HK-2 (cell line): ENCODE data around the gene SORL1-AS1.
"Not testable (repeated sequence)": the region's sequence is repeated elsewhere in the genome, so short reads cannot be mapped to it uniquely, and the experiment has no call there.

Experiments
- DNase-seq: peaks from one replicate; pipeline ENCODE4 v3.0.0-alpha.2; 2018; ENCODE audit not compliant: unreplicated experiment

SORL1-AS1 gene

DNA sequence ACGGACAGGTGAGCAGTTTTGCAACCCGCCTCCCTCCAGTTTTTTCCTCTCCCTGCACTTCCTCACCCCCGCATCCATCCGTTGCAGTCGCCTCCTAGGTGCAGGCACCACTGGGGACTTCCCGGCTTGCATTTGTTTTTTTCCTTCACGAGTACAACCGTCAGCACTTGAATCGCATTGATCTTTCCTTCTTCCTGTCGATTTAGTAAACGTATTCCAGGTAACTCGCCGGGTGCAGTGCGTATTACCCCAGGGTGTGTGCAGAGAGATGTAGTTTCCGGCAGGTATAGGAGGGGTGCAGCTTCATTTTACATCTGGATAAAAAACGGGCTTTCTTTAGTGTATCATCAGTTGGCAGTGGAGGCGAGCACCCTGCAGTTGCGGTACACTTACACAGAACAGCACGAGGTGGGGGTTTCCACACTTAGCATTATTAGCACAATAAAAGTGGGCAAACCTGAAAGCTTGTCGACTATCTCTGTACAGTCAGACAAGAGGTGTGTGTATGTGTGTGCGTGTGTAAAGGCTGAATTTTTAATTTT lies at the start of gene SORL1-AS1:
SORL1-AS1 (minus strand) TSS at position 359 of the 542 bp plus-strand sequence.
- no peak for DNase-seq

DNA sequence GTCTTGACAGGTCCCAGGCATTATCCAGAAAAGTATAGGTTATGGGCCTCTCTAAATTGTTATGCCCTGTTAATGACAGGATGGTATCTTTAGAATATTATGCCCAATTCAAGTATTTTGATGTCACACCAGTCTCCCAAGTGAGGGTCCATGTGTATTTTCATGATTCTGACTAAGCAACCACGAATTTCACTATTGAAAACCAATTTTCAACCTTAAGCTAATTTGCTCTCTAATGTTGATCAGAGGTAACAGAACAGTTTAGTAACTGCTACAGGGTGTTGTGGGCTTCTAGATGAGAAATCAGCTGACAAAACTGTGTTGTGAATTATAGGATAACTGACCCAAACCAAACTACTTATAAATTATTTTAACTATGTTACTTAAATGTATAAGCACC lies 48.0 kb upstream of the SORL1-AS1 start:
- no peak for DNase-seq

DNA sequence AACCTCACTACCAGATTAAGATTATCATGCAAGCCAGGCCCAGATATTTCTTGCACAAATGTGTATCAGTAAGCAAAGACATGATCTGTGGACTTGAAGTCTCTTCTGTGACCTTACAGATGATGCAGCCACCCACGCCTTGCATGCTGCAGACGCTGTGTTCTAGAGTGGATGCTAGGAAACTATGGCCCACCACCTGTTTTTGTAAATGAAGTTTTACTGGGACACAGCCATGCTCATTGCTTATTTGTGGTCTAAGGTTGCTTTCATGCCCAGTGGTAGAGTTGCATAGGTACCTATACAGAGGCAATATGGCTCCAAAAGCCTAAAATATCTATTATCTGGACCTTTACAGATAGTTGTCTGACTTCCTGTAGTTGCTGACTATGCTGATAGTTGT lies 47.5 kb upstream of the SORL1-AS1 start:
- no peak for DNase-seq

GRCh38 chr11:121499405-121499804 lies 46.6 kb upstream of the SORL1-AS1 start:
- no peak for DNase-seq

GRCh38 chr11:121497176-121497998 lies 44.6 kb upstream of the SORL1-AS1 start:
- no peak for DNase-seq

- DNase-seq = no peak
Measured at GRCh38 chr11:121494355-121495099, 41.8 kb upstream of the SORL1-AS1 start.

DNA sequence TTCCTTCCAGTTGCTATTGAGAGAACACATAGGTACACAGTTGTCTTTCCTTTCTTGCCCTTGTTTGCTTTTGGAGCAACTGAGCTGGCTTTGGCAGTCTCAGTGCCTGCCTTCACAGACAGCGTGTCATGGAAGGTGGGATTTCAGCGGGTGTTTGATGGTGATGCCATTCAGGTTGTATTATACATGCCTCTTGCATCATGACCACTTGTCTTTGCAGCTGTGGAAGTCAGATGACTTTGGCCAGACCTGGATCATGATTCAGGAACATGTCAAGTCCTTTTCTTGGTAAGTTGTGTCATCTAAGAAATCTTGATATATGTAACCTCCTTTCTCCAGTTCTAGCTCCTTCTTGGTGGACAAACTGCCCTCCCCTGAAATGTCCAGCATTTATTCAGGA lies 37.1 kb upstream of the SORL1-AS1 start:
- no peak for DNase-seq

DNA sequence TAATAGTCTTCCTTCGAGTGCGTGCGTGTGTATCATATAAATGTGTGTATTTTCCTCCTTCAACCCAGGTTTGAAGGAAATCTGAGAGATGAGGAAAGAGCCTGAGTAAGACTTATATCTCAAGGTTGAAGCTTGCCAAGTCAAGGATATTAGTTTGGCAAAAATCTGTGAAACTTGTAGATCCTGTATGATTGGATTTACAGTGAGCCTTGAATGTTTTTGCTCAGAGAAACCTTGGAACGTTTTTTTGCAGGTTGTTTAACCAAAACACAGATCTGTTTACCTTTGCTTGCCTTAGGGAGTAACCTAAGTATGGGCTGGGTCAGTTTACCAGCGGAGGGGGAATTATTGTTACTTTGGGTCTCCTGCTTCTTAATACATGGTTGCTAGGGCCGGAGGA lies 35.9 kb upstream of the SORL1-AS1 start:
- no peak for DNase-seq

GRCh38 chr11:121488170-121488569 lies 35.4 kb upstream of the SORL1-AS1 start:
- no peak for DNase-seq

GRCh38 chr11:121487191-121487590 lies 34.4 kb upstream of the SORL1-AS1 start:
- no peak for DNase-seq

- no peak for DNase-seq
Measured at GRCh38 chr11:121486054-121486453, 33.3 kb upstream of the SORL1-AS1 start.

DNA sequence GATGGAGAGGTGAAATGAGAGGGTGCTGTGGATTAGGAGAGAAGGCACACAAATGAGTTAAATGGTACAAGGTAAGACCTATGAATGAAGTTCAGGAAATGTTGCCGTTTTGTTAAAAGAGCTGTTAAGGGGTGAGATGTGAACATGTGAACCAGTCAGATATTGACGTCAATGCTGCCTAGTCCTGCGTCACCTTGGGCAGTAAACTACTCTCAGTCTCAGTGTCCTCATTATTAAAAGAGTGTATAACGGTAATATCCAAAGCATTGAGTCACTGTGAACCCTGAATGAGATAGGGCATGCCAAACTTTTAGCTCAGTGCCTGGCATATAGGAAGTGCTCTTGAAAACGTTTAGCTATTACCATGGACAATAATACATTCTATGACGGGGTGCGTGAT lies 32.4 kb upstream of the SORL1-AS1 start:
- no peak for DNase-seq

DNA sequence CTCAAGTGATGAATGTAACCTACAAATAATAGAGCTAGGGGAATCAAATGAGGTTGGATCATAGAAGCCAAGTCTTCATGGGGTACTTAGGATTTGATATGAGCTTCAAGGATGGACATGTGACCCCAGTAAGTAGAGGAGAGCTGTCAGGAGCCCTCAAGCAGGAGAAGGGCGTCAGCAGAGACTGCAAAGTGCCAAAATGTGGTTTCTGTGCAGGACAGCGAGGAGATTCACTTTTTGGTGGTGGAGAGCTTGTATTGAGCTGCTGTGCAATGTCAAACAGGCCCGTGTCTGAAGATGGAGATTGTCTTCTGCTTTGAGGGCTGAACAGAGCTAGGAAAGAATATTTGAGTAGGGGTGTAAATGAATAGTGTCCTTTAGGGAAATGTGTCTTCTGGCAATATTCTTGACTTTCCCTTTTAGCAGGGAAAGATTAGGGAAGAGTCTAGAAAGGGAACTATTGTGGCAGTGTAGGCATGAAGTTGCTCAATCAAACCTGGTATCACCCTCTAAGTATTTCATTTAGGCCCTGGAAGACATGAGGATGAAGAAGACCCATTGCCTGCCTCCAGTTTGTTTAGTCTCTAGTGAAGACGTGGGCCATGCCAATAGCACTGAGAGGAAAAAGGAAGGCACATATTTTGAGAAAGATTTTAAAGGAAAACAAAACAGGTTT lies 31.2 kb upstream of the SORL1-AS1 start:
- no peak for DNase-seq

- no peak for DNase-seq
Measured at GRCh38 chr11:121482231-121483129, 29.7 kb upstream of the SORL1-AS1 start.

GRCh38 chr11:121481484-121482230 lies 28.9 kb upstream of the SORL1-AS1 start:
- DNase-seq = not testable (repeated sequence)

GRCh38 chr11:121479698-121480238 lies 27.0 kb upstream of the SORL1-AS1 start:
- no peak for DNase-seq

- DNase-seq = no peak
Measured at GRCh38 chr11:121478895-121479697, 26.3 kb upstream of the SORL1-AS1 start.

DNA sequence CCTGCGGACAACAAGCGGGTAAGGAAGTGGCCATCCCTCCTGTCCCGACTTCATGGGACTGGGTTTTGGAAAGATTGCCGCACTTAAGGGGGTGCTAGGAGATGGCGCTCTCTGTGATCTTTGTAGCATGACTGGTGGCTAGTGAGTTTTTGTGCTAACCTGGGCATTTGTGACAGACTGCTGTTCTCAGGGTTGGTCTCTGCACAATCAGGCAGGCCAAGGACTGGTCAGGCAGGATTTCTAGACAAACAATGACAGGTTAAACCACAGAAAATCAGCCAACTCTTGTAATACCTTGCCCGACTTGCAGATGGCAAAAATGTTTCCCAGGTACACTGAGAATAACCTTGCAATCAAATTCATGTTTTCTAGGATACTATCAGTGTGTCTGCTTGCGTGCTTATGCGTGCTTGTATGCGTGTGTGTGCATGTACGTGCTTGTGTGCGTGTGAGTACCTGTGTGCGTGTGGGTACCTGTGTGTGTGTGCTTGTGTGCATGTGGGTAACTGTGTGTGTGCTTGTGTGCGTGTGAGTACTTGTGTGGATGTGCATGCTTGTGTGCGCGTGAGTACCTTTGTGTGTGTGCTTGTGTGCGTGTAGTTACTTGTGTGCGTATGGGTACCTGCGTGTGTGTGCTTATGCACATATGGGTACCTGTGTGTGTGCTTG lies 25.6 kb upstream of the SORL1-AS1 start:
- DNase-seq = no peak
